GM19395 (cell line): ENCODE measurements around the gene PGAM1.
"Not testable (repeated sequence)": the region's sequence is repeated elsewhere in the genome, so short reads cannot be mapped to it uniquely, and the experiment has no call there.

ENCODE experiments used
- ATAC-seq: cut with Tn5 transposase; IDR thresholded peaks from one replicate; pipeline ENCODE4 v1.9.1; 2021; ENCODE audit warnings: mild to moderate bottlenecking, moderate library complexity; ENCODE audit not compliant: unreplicated experiment

The PGAM1 gene

DNA sequence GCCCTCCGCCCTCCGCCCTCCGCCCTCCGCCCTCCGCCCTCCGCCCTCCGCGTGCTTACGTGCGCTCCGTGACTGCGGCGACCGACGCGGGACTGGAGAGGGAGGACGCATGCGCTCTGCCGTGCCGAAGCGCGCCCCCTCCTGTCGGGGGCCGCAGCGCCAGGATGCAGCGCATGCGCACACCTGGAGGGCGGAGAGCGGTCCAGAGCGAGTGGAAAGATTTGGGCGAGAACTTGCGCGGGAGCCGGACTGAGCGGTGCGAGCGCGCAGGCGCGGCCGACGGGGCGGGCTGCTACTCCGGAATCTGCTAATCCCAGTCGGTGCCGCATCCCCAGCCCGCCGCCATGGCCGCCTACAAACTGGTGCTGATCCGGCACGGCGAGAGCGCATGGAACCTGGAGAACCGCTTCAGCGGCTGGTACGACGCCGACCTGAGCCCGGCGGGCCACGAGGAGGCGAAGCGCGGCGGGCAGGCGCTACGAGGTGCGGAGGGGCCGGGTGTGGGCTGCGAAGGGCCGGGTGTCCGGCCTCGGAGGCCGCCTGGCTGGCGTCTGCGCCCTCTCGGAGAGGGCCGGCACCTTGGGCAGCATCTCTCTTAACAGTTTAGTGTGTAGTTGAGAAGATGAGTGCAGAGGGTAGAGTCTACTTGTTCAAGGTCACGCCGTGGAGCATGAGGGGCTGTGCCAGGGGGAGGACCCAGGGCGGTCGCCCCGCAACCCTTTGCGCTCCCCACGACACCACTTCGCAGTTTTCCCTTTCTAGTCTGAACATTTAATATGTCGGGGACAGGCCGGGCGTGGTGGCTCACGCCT, at the start of gene PGAM1:
Gene PGAM1, plus strand, starts transcription at position 228 of the 812 bp plus-strand sequence. Its CDS starts 117 bp downstream, at position 345.
- peak; percentile 87 for ATAC-seq

DNA sequence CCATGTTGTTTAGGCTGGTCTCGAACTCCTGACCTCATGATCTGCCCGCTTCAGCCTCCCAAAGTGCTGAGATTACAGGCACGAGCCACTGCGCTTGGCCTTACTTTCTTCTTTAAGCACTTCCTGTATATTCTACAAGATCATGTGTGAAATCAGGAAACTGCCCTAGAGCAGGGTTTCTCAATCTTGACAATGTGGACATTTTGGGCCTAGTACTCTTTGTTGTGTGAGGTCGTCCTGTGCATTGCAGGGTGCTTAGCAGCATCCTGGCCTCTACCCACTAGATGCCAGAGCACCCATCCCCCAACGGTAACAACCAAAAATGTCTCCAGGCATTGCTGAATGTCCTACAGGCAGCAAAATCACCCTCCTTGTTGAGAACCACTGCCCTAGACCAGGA, 49.6 kb upstream of the PGAM1 start:
- ATAC-seq = no peak

DNA sequence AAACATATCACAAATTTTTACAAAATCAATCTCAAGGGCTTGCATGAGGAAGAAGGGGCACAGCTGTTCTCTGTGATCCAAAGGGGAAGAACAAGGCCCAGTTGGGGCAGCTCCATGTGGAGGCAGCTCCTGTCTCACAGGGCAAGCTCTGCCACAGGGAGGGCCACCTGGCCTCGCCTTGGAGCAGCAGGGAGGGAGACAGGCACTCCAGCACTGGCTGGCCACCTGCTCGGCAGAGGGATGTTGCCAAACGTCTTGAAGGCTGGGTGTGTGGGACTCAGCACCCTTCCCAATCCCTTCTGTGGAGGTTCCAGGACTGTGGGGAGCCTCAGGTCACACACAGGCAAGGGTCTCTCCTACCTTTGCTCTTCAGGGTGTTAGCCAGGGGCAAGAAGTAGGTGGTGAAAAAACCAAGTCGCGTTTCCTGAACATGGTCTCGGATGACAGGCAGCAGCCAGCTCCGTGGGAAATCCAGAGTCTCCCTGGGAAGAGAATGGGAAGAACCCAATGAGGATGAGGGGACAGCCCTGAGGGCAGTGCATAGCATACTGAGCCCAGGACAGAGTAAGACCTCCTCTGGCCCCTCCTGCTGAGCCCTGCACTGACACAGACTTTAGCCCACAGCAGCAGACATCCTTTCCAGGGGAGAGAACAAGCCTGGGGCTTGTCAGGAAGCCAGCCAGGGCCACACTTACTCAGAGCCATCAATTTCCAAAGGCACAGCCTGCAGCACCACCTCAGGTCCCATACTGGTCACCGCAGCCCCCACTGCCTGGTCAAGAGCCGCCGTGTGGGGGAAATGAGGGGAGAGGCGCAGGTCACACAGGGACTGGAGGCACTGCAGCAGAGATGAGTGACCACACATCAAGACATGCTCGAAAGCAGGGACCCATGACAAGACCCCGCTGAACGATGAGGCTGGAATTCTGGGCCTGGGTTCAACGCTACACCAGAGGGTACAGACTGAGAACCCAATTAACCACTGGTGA, 46.8 kb upstream of the PGAM1 start:
- no peak for ATAC-seq

DNA sequence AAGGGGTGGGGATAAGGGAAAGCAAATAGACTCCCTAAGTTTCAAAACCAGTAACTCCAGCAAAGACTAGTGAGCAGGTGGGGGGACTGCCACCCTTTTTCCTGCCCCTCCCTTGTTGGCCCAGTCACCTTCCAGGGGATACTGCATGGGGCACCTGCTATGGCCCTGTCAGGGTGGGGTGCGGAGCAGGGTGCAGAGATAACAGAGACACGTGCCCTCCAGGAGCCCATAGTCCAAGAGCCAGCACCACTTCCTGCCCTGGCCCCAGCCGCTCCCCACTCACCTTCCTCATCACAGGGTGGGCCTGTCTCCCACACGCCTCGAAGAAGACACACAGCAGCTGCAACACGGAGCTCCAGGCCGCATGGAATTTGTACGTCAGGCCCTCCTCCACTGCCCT, 45.5 kb upstream of the PGAM1 start:
- ATAC-seq = no peak

DNA sequence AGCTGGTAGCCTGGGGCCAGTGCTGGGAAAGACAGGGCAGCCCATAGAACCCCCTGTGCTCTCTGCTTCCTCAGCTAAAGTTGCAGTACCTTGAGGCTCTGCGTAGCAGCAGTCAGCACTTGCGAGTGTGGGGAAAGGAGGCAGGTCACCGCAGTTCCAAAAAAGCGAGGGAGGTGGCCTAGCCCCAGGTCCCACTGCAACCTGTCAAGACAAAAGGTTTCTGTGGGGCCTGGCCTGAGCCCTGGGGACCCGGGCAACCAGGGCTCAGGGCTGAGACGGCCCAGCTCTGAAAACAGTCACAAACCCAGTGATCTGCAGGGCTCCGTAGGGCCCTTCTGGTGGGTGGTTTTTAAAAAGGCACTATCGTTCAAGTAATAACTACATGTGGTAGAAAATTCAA, 44.4 kb upstream of the PGAM1 start:
- ATAC-seq = no peak

DNA sequence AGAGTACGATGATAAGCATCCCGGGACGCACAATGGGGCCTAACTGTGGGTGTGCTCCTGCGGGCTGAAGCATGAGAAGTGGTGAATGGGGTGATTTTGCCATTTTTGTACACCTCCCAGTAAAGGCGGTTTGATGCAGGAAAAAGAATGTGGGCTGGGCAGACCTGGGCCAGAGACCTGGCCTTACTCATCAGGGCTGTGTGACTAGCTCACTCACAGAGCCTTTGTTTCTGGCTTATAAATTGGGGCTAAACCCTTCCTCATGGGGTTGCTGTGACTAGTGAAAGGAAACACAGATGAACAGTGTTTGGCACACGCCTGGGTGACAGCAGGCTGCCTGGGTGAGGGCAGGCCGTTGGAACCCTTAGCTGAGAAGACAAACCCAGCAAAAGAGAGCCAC, 42.8 kb upstream of the PGAM1 start:
- ATAC-seq = no peak

DNA sequence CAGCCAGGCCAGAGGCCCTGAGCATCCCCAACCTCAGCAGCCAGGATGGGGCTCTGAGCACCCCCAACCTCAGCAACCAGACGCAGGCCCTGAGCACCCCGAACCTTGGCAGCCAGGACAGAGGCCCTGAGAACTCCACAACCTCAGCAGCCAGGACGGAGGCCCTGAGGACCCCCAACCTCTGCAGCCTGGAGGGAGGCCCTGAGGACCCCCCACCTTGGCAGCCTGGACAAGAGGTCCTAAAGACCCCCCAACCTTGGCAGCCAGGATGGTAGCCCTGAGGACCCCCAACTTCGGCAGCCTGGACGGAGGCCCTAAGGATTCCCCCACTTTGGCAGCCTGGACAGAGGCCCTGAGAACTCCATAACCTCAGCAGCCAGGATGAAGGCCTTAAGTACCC, 41.8 kb upstream of the PGAM1 start:
- no peak for ATAC-seq

DNA sequence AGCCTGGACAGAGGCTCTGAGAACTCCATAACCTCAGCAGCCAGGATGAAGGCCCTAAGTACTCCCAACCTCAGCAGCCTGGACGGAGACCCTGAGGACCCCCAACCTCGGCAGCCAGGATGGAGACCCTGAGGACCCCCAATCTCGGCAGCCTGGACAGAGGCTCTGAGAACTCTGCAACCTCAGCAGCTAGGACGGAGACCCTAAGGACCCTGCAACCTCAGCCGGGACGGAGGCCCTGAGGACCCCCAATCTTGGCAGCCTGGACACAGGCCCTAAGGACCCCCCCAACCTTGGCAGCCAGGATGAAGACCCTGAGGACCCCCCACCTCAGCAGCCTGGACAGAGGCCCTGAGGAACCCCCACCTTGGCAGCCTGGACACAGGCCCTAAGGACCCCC, 41.4 kb upstream of the PGAM1 start:
- ATAC-seq = no peak

DNA sequence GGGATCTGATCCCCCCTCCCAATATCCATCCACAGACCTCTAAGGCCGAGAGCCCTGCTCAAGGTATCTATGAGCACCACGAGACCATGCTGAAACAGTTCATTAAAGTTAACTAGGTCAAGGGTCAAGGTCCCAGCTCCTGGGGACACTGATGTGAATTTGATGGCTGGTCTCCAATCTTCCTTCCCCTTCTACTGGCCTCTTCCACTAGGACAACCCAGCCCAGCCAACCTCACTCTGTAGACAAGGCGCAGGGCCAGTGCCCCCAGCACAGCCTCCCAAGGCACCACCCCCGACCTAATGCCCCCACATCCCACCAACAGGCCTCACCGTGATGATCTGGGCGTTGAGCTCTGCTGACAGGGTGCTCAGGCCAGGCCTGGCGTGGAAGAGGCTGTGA, 40.4 kb upstream of the PGAM1 start:
- ATAC-seq = no peak

DNA sequence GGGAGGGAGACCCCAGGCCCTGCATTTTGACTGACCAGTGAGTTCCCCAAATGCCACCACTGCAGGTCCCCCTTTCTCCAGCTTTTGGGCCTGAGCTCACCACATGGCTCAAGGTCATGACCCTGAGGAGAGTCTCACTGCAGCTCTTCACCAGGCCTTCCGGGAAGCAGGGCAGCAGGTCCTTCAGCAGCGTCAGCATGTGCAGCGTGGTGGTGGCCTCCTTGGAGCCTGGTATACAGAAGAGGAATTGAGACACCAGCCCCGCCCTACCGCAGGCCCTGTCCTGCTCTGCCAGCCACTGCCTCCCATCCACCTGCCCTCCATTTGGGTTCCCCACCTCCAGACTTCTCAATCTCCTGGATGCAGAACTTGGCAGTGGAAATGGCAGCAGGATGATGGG, 37.8 kb upstream of the PGAM1 start:
- no peak for ATAC-seq

DNA sequence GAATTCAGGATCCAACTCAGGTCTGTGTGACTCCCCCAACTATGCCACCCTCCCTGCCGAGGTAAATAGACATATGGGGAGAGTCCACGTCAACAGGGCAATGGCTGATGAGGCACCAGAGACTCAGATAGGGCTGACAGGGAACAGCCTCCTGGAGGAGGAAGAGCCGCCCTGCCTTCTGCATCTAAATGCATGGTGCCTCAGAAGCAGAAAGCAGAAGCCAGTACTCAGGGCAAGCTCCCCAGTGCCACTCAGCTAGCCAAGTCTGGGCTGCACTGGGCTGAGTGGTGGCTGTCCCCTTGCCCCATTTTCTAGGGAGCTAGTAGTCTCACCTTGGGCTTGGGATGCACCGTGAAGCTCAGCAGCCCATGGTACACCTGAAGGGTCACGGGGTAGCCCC, 35.9 kb upstream of the PGAM1 start:
- no peak for ATAC-seq

DNA sequence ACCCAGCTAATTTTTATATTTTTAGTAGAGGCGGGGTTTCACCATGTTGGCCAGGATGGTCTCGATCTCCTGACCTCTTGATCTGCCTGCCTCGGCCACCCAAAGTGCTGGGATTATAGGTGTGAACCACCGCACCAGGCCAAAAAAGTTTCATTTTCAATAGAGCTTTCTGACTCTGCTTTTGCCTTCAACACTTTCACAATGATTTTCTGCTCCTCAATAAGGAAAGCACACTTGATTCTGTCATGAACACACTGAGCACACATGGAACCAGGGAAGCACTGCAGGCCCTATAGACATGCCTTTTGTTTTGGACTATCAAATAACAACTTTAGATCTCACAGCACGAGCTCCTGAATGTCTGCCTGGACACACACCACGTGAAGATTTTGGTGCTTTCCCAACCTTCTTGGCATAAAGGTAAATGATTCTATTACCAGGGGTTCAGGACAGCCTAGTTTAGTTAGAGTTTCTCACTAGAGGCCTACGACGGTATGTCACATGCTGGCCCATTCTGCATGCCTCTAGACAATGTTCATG, 32.9 kb upstream of the PGAM1 start:
- no peak for ATAC-seq

DNA sequence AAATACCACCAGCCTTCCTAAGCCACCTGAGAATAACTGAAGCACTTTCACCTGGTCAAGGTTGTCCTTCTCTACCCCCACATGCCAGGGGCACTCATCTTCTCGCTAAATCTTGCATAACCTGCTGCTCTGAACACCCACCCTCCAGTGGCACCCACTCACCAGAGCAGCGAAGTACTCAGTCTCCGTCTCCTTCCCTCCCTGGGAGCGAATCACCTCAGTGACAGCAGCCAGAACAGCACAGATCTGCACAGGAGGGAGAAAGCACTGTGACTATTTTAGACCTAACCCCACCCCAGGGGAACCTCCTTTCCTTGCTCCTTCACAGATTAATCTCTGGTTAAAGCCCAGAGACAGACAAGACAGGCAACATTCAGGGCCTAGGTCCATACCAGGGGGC, 29.9 kb upstream of the PGAM1 start:
- ATAC-seq = no peak

DNA sequence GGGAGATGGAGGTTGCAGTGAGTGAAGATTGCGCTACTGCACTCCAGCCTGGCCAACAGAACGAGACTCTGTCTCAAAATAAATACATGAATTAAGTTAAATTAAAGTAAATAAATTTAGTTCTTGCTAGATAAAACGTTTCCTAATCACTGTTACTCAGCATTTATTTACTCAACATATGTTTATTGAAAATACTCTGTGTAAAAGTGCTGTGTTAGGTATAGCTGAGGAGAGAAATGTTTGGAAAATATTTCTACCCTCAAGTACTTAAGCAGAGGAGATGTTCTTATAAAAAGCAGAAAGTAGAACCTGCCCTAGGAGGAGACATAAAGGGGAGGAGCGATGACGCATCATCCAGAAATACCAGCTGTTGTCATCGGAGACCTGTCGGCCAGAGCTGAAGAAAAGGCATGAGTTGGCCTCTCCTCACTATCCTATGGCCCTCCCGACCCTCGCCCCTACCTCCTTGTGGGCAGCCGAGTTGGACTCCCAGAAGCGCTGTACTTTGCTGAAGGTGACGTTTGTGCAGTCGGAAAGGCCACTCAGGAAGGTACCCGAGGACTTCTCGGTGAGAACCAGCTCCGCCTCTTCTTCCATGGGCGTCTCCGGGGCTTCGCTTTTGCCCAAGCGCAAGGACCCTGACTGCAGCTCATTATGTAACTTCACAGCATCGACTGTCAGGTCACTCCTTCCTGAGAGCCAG, 26.0 kb upstream of the PGAM1 start:
- no peak for ATAC-seq

DNA sequence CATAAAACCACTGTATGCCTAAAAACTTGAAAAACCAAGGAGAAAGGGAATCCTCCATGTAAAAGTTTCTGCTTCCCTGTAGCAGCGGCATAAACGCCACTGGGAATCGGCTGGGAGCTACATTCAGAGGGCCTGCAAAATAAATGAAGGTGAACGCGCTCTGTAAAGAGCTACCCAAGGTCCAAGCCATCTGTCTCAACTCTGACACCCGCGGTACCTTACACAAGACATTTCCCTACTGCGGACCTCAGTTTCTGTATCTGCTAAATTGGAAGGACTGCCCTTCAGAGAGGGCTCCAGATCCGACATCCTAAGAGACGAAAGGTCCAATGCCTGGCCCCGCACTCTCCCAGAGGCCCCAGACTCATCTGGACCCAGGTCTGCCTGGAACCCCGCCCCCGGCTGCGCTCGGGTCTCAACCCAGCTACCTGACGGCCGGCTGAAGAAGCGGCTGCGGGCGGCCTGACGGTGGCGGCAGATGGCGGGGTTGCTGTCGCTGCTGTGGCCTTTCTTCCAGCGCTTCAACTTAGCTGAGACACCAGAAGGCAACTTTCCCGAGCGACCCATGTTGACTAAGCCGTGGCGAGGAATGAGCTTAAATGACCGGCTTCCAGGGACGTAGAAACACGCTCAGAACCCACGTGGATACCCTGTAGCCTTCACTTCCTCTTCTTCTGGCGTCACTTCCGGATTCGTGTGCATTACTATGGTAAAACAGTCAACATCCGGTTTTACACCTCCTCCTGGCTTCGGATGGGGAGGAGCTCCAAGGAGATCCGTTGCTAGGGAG, 25.1 kb upstream of the PGAM1 start, which contains the start of gene RRP12:
Gene RRP12, minus strand, starts transcription at position 676 of the 790 bp plus-strand sequence. Its CDS starts 109 bp downstream, at position 567.
- ATAC-seq = peak; percentile 98

DNA sequence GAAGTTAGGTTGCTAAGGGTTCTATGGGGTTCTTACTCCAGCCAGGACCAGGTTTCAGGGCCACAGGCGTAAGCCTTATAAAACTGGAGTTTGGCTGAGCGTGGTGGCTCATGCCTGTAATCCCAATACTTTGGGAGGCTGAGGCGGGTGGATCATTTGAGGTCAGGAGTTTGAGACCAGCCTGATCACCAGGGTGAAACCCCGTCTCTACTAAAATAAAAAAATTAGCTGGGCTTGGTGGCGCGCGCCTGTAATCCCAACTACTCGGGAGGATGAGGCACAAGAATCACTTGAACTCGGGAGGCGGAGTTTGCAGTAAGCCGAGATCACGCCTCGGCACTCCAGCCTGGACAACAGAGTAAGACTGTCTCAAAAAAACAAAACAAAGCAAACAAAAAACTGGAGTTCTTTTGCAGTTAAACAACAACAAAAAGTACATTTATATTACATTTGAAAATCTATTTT, 24.5 kb upstream of the PGAM1 start:
- no peak for ATAC-seq

DNA sequence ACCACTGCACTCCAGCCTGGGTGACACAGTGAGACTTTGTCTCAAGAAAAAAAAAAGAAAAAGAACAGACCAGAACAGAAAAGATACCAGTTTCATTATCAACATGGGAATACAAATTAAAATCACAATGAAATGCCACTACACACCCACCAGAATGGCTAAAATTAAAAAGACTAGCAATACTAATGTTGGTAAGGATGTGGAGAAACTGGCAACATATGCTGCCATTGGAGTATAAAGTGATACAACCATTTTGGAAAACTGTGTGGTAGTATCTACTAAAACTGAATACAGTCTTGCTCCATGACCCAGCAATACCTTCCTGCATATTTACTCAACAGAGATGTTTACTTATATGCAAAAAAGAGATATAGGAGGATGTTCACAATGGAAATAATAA, 21.9 kb upstream of the PGAM1 start:
- ATAC-seq = no peak

DNA sequence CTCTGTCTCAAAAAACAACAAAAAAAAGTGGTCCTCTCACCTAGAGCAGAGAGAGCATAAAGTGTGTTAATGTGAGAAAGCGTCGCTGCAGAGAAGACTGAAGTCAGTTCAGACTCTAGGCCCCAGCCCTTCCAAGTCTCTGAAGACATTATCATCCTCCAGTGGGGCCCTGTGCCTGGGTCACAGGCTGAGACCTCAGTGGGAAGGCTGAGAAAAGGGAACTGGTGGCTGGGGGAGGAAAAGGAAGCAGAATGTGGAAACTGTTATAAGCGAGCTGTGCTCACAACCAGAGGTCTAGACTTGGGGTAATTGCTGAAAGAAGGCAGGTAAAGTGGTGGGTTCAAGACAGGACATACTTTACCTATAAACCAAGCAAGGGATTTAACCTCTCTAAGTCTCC, 19.9 kb upstream of the PGAM1 start:
- no peak for ATAC-seq

DNA sequence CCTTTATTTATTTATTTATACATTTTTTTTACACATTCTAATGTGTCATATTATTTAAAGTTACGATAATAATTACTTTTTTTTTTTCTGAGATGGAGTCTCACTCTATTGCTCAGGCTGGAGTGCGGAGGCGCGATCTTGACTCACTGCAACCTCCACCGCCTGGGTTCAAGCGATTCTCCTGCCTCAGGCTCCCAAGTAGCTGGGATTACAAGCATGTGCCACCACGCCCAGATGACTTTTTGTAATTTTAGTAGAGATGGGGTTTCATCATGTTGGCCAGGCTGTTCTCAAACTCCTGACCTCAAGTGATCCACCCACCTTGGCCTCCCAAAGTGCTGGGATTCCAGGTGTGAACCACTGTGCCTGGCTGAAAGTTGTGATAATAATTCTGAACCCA, 19.5 kb upstream of the PGAM1 start:
- not testable (repeated sequence) for ATAC-seq
